ENCODE results near the gene AKT1S1. TPM values are rescaled to one million over a fixed set of nuclear protein-coding genes. Genes with fewer than 3 reads are reported as not detected.
A peak's percentile ranks its signal among the peaks of the same experiment; 100 is the strongest.

The AKT1S1 gene
- total and polyA plus RNA-seq, 2 of the 13 experiments (the other 11 are each of a cell fraction or from before 2014, with no cell fraction given): 13.5 to 27.8 TPM

DNA sequence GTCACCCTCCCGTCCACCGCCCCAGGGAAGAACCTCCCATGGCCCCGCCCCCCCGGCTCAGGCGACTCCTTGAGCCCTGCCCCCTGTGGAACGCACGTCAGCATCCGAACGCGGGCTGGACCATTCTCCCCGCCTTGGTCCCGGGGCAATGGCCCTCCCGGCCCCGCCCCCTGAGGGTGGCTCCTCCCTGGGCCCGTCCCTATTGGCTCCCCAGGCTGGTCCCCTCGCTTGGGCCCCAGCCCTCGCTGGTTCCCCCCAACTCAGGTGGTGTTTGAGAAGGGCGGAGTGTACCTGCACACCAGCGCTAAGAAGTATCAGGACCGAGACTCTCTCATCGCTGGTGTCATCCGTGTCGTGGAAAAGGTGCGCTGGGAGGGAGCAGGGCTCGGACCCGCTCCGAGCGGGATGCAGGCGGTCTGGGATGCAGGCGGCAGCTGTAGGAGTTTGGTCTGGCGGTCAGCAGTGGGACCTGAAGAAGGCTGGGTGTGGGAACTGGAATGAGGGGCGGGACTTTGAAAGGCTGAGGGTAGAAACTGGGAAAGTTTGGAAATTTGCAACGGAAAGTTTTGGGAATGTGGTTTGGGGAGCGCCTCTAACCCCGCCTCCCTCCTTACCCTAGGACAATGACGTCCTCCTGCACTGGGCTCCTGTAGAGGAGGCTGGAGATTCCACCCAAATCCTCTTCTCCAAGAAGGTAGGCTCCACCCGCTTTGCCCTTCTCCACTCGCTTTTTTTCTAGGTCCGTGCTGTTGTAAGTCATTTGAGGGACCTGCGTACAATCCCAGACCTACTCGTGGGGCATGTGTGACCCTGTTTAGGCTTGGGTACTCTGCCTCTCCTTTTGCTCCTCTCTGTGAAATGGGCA lies 956 bp upstream of the AKT1S1 start (continued):
- TF ChIP-seq KDM5A (IDR thresholded peaks at IDR 0.05; ENCODE audit: borderline replicate concordance, low read length) (peak; percentile 75), ZNF224 (CRISPR knock-in tag; IDR thresholded peaks at IDR 0.05) (0 out of 2 replicates have a peak, but pooled peaks have one; percentile 34), TBX2 (CRISPR knock-in tag; IDR thresholded peaks at IDR 0.05; ENCODE audit: borderline replicate concordance) (peak; percentile 52; the same call in 1 of the 2 replicates), ZNF784 (CRISPR knock-in tag; IDR thresholded peaks at IDR 0.05; ENCODE audit: borderline replicate concordance) (no peak), TFAP4 (IDR thresholded peaks at IDR 0.05; ENCODE audit: borderline replicate concordance, low read depth) (peak; percentile 74; the same call in 1 of the 2 replicates), SALL1 (CRISPR knock-in tag; IDR thresholded peaks at IDR 0.05) (peak; percentile 35; the same call in 1 of the 2 replicates), ZFP1 (CRISPR knock-in tag; IDR thresholded peaks at IDR 0.05) (no peak), AGO2 (optimal IDR thresholded peaks at IDR 0.05; ENCODE audit: low read depth, low read length) (peak; percentile 85), ZNF710 (CRISPR knock-in tag; IDR thresholded peaks at IDR 0.05; ENCODE audit: borderline replicate concordance) (0 out of 2 replicates have a peak, but pooled peaks have one; percentile 52), STAT5B (CRISPR knock-in tag; IDR thresholded peaks at IDR 0.05) (no peak), ZBTB37 (CRISPR knock-in tag; IDR thresholded peaks at IDR 0.05) (peak; percentile 39; the same call in 1 of the 2 replicates), ZBTB7A (CRISPR knock-in tag; IDR thresholded peaks at IDR 0.05) (no peak), PHF21A (CRISPR knock-in tag; IDR thresholded peaks at IDR 0.05) (peak; percentile 52), ZBTB4 (CRISPR knock-in tag; IDR thresholded peaks at IDR 0.05; ENCODE audit: borderline replicate concordance) (no peak), ZNF136 (CRISPR knock-in tag; IDR thresholded peaks at IDR 0.05; ENCODE audit: low read depth) (no peak), ZNF331 (CRISPR knock-in tag; IDR thresholded peaks at IDR 0.05) (peak; percentile 46; the same call in 1 of the 2 replicates), SP4 (CRISPR knock-in tag; IDR thresholded peaks at IDR 0.05) (0 out of 2 replicates have a peak, but pooled peaks have one; percentile 3), GATAD2A (CRISPR knock-in tag; IDR thresholded peaks at IDR 0.05) (0 out of 2 replicates have a peak, but pooled peaks have one; percentile 28), ZFP36L1 (CRISPR knock-in tag; IDR thresholded peaks at IDR 0.05) (no peak)
- TF ChIP-seq, protein P1, sequence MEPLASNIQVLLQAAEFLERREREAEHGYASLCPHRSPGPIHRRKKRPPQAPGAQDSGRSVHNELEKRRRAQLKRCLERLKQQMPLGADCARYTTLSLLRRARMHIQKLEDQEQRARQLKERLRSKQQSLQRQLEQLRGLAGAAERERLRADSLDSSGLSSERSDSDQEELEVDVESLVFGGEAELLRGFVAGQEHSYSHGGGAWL (CRISPR knock-in tag; IDR thresholded peaks at IDR 0.05): 0 out of 2 replicates have a peak, but pooled peaks have one; percentile 1
